SK-N-MC (cell line): ENCODE measurements around the gene ATF6B.
"Not testable (repeated sequence)": the region's sequence is repeated elsewhere in the genome, so short reads cannot be mapped to it uniquely, and the experiment has no call there.

ENCODE experiments used
- DNase-seq: peaks from one replicate; pipeline ENCODE4 v3.0.0-alpha.2; 2011; ENCODE audit warnings: low read depth, low spot score
- H3K27ac ChIP-seq: fragments of 200-600 bp; sonication (generic); 2 replicates; pipeline ENCODE4 v1.5.1; 2016; ENCODE audit warnings: mixed run types
- H3K36me3 ChIP-seq: fragments of 200-600 bp; sonication (generic); 2 replicates; pipeline ENCODE4 v1.6.1; 2017; ENCODE audit warnings: antibody characterized with exemption, low read length, mixed read lengths; ENCODE audit not compliant: insufficient read depth
- H3K4me3 ChIP-seq: fragments of 200-600 bp; sonication (generic); 2 replicates; pipeline ENCODE4 v1.5.1; 2016
- H3K9ac ChIP-seq: fragments of 200-600 bp; sonication (generic); 2 replicates; pipeline ENCODE4 v1.8.0; 2017; ENCODE audit warnings: mixed run types, mixed read lengths; ENCODE audit not compliant: insufficient read length
- H3K9me3 ChIP-seq: fragments of 200-600 bp; sonication (generic); 2 replicates; pipeline ENCODE4 v1.6.1; 2017; ENCODE audit warnings: low read depth, mild to moderate bottlenecking, antibody characterized with exemption, low read length, moderate library complexity, mixed read lengths
- EZH2 ChIP-seq: fragments of 200-600 bp; sonication (generic); IDR thresholded peaks from one replicate; pipeline ENCODE4 v1.6.1; 2017; ENCODE audit warnings: antibody characterized with exemption
- FOXP2 ChIP-seq: optimal IDR thresholded peaks from 2 replicates; pipeline ENCODE3; 2011; ENCODE audit warnings: mild to moderate bottlenecking, moderate library complexity; ENCODE audit not compliant: insufficient read depth; ENCODE audit errors: extremely low read length, control extremely low read depth
- POLR2AphosphoS5 ChIP-seq: IDR thresholded peaks from 2 replicates; pipeline ENCODE4 v1.6.1; 2012; ENCODE audit warnings: mild to moderate bottlenecking, low read depth, low read length, borderline replicate concordance

ATF6B gene

DNA sequence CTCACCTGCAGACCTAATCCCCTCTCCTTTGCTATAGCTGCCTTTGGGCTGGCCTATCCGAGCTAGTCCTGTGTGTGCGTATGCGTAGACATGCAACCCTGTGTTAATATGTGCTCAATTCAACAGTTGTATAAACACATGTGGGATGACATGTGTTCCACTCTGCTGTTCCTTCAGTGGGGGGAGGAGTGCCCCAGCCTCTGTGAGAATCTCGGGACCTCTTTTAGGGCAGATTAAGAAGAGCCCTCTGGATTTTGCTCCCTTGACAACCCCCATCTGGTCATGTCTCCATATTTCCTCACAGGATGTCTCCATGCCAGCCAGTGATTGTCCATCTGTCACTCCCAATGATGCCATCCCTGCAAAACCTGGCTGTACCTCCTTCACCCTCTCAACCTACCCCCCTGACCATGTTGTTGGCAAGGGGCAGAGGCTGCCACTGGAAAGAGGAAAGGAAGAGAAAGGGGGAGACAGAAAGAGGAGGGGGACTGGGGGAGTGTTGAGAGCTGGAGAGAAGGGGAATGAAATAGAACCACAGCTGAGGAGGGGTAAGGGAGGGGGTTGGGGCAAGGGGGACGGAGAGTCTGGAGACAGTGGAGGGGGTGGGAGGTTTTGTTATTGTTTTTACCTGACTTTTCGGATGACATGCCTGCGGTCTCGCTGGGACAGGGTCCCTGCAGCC lies 23.3 kb upstream of the ATF6B start:
- no peak overlapping the region for H3K9ac ChIP-seq
- H3K36me3 ChIP-seq, result peaks cover 7% of the 10 kb centered on the region; the same call in 1 of the 2 replicates
- TF ChIP-seq POLR2AphosphoS5 (no peak), EZH2 (no peak), FOXP2 (no peak)
- H3K4me3 ChIP-seq, result no peak overlapping the region
- H3K9me3 ChIP-seq, result no peaks in the 10 kb centered on the region
- no peak overlapping the region for H3K27ac ChIP-seq
- DNase-seq, result no peak

DNA sequence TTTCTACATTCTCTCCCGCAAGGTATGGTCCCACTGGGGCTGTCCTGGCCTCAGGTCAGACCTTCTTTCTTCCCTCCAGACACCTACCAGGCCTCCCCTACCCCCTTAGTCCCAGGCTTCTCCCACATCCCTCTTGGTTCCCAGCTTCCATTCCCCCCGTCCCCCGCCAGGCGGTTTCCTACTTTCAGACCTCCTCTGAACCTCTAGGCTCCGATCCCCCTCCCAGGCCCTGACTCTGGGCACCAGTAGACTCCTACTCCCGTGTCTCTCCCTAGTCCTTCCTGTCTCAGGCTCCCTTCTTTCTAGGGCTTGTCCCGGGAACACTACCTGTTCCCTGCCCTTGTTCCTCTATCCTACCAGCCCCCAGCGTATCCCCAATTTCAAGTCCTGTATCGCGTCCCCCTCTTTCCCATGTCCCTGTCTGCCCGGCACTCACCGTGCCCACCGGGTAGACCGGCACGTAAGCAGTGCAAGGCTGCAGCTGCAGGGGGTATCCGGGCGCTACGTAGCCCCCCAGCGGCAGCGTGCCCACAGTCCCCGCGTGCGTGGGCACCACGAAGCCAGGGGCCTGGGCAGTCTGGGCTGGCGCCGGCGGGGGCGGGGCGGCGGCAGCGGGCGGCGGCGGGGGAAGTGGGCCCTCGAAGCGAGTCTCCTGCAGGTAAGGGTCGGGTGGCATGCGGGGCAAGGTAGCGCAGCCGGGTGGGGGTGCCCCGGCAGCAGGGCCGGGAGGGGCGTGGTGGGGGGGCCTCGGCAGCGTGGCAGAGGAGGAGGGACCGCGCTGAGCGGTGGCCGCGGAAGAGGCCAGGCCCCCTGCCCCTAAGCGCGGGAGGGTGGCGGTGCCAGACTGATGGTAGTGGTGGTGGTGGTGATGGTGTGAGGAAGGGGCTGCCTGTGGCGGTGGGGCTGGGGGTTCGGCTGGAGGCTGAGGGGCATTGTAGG lies 22.2 kb upstream of the ATF6B start:
- no peaks in the 10 kb centered on the region for H3K9me3 ChIP-seq
- H3K9ac ChIP-seq, result no peak overlapping the region
- H3K4me3 ChIP-seq, result no peak overlapping the region
- TF ChIP-seq FOXP2, result no peak
- no peak for TF ChIP-seq POLR2AphosphoS5
- no peak for TF ChIP-seq EZH2
- DNase-seq, result no peak
- no peak overlapping the region for H3K27ac ChIP-seq
- no peaks in the 10 kb centered on the region for H3K36me3 ChIP-seq

GRCh38 chr6:32149092-32149755 lies 21.2 kb upstream of the ATF6B start:
- TF ChIP-seq FOXP2, result no peak
- TF ChIP-seq POLR2AphosphoS5, result no peak
- no peak for TF ChIP-seq EZH2
- H3K9me3 ChIP-seq, result no peaks in the 10 kb centered on the region
- no peak overlapping the region for H3K27ac ChIP-seq
- no peak overlapping the region for H3K9ac ChIP-seq
- no peak overlapping the region for H3K4me3 ChIP-seq
- DNase-seq, result no peak
- H3K36me3 ChIP-seq, result no peaks in the 10 kb centered on the region

- Histone ChIP-seq H3K36me3 (no peaks in the 10 kb centered on the region), H3K9me3 (no peaks in the 10 kb centered on the region), H3K9ac (no peak overlapping the region), H3K4me3 (no peak overlapping the region), H3K27ac (no peak overlapping the region)
- no peak for DNase-seq
- TF ChIP-seq EZH2 (no peak), POLR2AphosphoS5 (no peak), FOXP2 (no peak)
Observed at GRCh38 chr6:32148289-32149091, 20.4 kb upstream of the ATF6B start.

- no peaks in the 10 kb centered on the region for H3K36me3 ChIP-seq
- no peak overlapping the region for H3K9ac ChIP-seq
- no peak overlapping the region for H3K27ac ChIP-seq
- TF ChIP-seq FOXP2, result no peak
- H3K4me3 ChIP-seq, result no peak overlapping the region
- no peaks in the 10 kb centered on the region for H3K9me3 ChIP-seq
- no peak for DNase-seq
Observed at GRCh38 chr6:32147401-32148132, 19.5 kb upstream of the ATF6B start.

GRCh38 chr6:32146687-32147086 lies 18.6 kb upstream of the ATF6B start:
- Histone ChIP-seq H3K27ac (peak overlapping the region; percentile 48), H3K9ac (no peak overlapping the region), H3K36me3 (no peaks in the 10 kb centered on the region), H3K9me3 (no peaks in the 10 kb centered on the region), H3K4me3 (no peak overlapping the region)
- no peak for DNase-seq
- no peak for TF ChIP-seq EZH2
- no peak for TF ChIP-seq FOXP2
- no peak for TF ChIP-seq POLR2AphosphoS5

DNA sequence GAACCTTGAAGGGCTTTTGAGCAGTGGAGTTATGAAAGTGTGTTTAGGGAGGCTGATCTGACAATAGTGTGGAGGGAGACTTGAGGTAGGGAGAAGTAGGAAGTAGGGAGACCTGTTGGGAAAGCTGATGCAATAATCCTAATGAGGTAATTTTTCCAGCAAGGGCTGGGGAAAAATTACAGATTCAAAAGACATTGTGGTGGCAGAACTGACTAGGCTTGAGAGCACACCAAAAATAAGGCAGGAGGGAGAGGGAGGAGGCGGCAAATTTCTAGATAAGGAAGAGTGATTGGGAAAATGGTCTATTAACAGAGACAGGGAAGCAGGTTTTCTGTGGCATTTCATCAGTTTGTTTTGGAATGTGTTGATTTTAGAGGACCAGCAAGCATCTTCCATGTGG lies 18.2 kb upstream of the ATF6B start:
- Histone ChIP-seq H3K27ac (peak overlapping the region; percentile 48), H3K9me3 (no peaks in the 10 kb centered on the region), H3K9ac (peak overlapping the region; percentile 51), H3K36me3 (no peaks in the 10 kb centered on the region), H3K4me3 (no peak overlapping the region)
- DNase-seq, result no peak
- TF ChIP-seq POLR2AphosphoS5 (no peak), FOXP2 (no peak), EZH2 (no peak)

DNA sequence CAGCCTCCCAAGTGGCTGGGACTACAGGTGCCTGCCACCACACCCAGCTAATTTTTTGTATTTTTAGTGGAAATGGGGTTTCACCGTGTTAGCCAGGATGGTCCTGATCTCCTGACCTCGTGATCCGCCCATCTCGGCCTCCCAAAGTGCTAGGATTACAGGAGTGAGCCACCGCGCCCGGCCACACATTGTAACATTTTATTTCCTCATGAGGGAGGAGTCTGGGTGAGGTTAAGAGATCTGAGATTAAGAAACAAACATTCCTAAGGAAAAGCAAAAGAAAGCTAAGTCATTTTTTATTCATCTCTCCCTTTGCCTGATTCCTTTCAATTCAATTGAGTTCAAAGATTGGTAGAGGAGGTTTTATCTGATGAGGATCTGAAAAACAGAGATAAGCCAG lies 16.2 kb upstream of the ATF6B start:
- not testable (repeated sequence) for DNase-seq, H3K9ac ChIP-seq, H3K4me3 ChIP-seq, H3K36me3 ChIP-seq, H3K9me3 ChIP-seq, H3K27ac ChIP-seq
